Measurements from ENCODE around the gene PSMA5.

Gene PSMA5

DNA sequence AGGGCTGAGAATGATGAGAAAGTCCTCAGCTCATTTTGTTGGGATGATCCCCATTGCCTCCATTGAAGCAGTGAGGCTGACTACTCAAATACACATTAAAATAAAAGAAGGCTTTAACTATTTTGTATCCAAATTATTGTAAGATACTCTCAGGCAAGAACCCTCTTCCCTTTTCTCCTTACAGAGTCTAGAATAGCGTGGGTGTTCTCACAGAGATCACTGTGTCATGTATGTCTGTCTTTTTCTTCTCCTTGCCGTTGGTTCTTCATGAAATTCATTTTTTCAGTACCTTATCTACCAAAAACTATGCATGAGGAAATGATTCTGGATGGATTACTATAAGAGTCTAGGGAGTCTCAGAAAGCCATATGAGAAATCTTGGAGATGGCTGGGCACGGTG lies 58.6 kb downstream of the PSMA5 start:
- no peak overlapping the region for H3K27ac ChIP-seq (ENCODE audit: low read depth, low read length)
- no peak overlapping the region for H3K4ac ChIP-seq (ENCODE audit: low read depth, low read length)
- H3K4me1 ChIP-seq (ENCODE audit: control insufficient read depth in 1 of 2, insufficient read depth in 2 of 2, low read length in 2 of 2), result peaks cover 3 to 7% of the 10 kb centered on the region in 2 experiments
- WGBS (ENCODE audit: extremely low coverage, insufficient coverage, insufficient read length), result no CpG with 5 or more reads among the region's 3 CpGs
- no peaks in the 10 kb centered on the region for H3K9me3 ChIP-seq (ENCODE audit: insufficient read depth, low read depth, low read length)
- H2BK5ac ChIP-seq (ENCODE audit: low read depth, low read length, poor library complexity), result no peak overlapping the region
- H4K91ac ChIP-seq (ENCODE audit: low read depth, low read length), result no peak overlapping the region
- H4K8ac ChIP-seq (ENCODE audit: low read depth, low read length), result no peak overlapping the region
- no peak overlapping the region for H3K9ac ChIP-seq (ENCODE audit: low read length)
- no peak overlapping the region for H3K18ac ChIP-seq (ENCODE audit: low read length)
- H3K4me2 ChIP-seq (ENCODE audit: low read length), result no peak overlapping the region
- H2BK12ac ChIP-seq (ENCODE audit: low read length), result no peak overlapping the region
- no peak for DNase-seq
- peaks cover 16 to 24% of the 10 kb centered on the region in 2 experiments for H3K36me3 ChIP-seq (ENCODE audit: control insufficient read depth in 1 of 2, insufficient read depth in 2 of 2, low read length in 2 of 2)
- H2AK5ac ChIP-seq (ENCODE audit: low read length), result no peak overlapping the region
- peaks cover 5% of the 10 kb centered on the region for H3K79me1 ChIP-seq (ENCODE audit: low read length)
- H3K27me3 ChIP-seq (ENCODE audit: insufficient read depth, low read length), result no peaks in the 10 kb centered on the region
- H3K4me3 ChIP-seq (ENCODE audit: low read depth, low read length), result no peak overlapping the region
- peaks cover 7% of the 10 kb centered on the region for H3K79me2 ChIP-seq (ENCODE audit: control insufficient read depth, insufficient read depth, low read length, poor library complexity)
- H3K23ac ChIP-seq (ENCODE audit: low read length), result no peak overlapping the region
- no peak overlapping the region for H3K14ac ChIP-seq (ENCODE audit: low read length)
- no peak overlapping the region for H2BK120ac ChIP-seq (ENCODE audit: insufficient read depth, low read length, poor library complexity)
- no peak overlapping the region for H4K12ac ChIP-seq (ENCODE audit: low read depth, low read length)
- H2AFZ ChIP-seq (ENCODE audit: insufficient read depth, low read length, poor library complexity), result no peak overlapping the region

DNA sequence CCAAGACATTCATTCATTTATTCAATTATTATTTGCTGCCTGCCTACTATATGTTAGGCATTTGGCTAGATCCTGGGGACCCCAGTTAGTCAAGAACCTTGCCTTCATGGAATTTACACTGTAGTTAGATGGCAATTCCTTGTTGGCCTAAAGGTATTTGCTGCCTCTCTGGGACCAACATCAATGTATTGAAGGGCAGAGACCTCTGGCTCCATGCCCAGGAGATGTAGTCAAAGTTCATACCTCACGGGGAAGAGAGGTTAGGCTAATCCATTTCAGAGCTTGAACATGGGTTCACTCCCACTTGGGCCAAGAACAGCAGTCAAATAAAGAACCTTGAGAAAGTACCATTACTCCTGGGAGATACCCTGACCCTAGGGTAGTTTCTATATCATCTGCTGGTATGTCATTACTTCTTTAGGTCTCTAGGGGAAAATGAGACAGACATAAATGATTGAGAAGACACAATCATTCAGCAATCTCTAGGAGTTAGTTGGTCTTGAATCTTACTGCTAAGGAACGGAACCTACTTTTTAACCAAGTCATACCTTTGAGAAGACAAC lies 60.5 kb downstream of the PSMA5 start:
- no peaks in the 10 kb centered on the region for H3K79me1 ChIP-seq (ENCODE audit: low read length)
- H2BK120ac ChIP-seq (ENCODE audit: insufficient read depth, low read length, poor library complexity), result no peak overlapping the region
- no peak overlapping the region for H3K18ac ChIP-seq (ENCODE audit: low read length)
- H3K9me3 ChIP-seq (ENCODE audit: insufficient read depth, low read depth, low read length), result no peaks in the 10 kb centered on the region
- H3K9ac ChIP-seq (ENCODE audit: low read length), result no peak overlapping the region
- H3K14ac ChIP-seq (ENCODE audit: low read length), result no peak overlapping the region
- no peak overlapping the region for H4K8ac ChIP-seq (ENCODE audit: low read depth, low read length)
- no peak overlapping the region for H2AFZ ChIP-seq (ENCODE audit: insufficient read depth, low read length, poor library complexity)
- peaks cover 4% of the 10 kb centered on the region for H3K79me2 ChIP-seq (ENCODE audit: control insufficient read depth, insufficient read depth, low read length, poor library complexity)
- no peak overlapping the region for H3K4ac ChIP-seq (ENCODE audit: low read depth, low read length)
- H3K4me1 ChIP-seq (ENCODE audit: control insufficient read depth in 1 of 2, insufficient read depth in 2 of 2, low read length in 2 of 2), result no peaks in the 10 kb centered on the region
- H3K23ac ChIP-seq (ENCODE audit: low read length), result no peak overlapping the region
- H3K27ac ChIP-seq (ENCODE audit: low read depth, low read length), result no peak overlapping the region
- no peak overlapping the region for H2AK5ac ChIP-seq (ENCODE audit: low read length)
- H4K91ac ChIP-seq (ENCODE audit: low read depth, low read length), result no peak overlapping the region
- H2BK12ac ChIP-seq (ENCODE audit: low read length), result no peak overlapping the region
- WGBS (ENCODE audit: extremely low coverage, insufficient coverage, insufficient read length), result no CpG with 5 or more reads among the region's 2 CpGs
- H4K12ac ChIP-seq (ENCODE audit: low read depth, low read length), result no peak overlapping the region
- DNase-seq, result no peak
- H3K27me3 ChIP-seq (ENCODE audit: insufficient read depth, low read length), result no peaks in the 10 kb centered on the region
- H3K4me2 ChIP-seq (ENCODE audit: low read length), result no peak overlapping the region
- H3K4me3 ChIP-seq (ENCODE audit: low read depth, low read length), result no peak overlapping the region
- H2BK5ac ChIP-seq (ENCODE audit: low read depth, low read length, poor library complexity), result no peak overlapping the region
- peaks cover 16 to 24% of the 10 kb centered on the region in 2 experiments for H3K36me3 ChIP-seq (ENCODE audit: control insufficient read depth in 1 of 2, insufficient read depth in 2 of 2, low read length in 2 of 2)

DNA sequence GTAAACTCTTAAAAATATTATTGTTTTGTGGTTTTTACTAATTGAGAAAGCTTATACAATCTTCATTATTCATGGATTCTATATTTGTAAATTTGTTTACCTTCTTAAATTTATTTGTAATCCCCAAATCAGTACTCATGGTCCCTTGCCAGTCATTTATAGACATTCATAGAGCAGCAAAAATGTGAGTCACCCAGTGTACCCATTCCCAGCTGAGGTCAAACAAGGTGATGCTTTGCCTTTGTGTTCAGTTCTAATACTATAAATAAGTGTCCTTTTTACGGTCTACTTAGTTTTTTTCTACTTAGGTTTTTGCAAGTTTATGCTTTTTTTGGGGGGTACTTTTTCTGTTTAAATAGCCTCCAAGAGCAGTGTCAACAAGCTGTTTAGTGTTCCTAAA lies 64.6 kb downstream of the PSMA5 start:
- Histone ChIP-seq H3K9ac (ENCODE audit: low read length) (no peak overlapping the region), H2AK5ac (ENCODE audit: low read length) (no peak overlapping the region), H4K12ac (ENCODE audit: low read depth, low read length) (no peak overlapping the region), H3K9me3 (ENCODE audit: insufficient read depth, low read depth, low read length) (no peaks in the 10 kb centered on the region), H3K14ac (ENCODE audit: low read length) (no peak overlapping the region), H3K27ac (ENCODE audit: low read depth, low read length) (no peak overlapping the region), H3K79me2 (ENCODE audit: control insufficient read depth, insufficient read depth, low read length, poor library complexity) (peaks cover 2% of the 10 kb centered on the region), H2AFZ (ENCODE audit: insufficient read depth, low read length, poor library complexity) (no peak overlapping the region), H2BK120ac (ENCODE audit: insufficient read depth, low read length, poor library complexity) (no peak overlapping the region), H4K91ac (ENCODE audit: low read depth, low read length) (no peak overlapping the region), H3K4ac (ENCODE audit: low read depth, low read length) (no peak overlapping the region), H4K8ac (ENCODE audit: low read depth, low read length) (no peak overlapping the region), H2BK5ac (ENCODE audit: low read depth, low read length, poor library complexity) (no peak overlapping the region), H3K23ac (ENCODE audit: low read length) (no peak overlapping the region), H3K4me3 (ENCODE audit: low read depth, low read length) (no peak overlapping the region), H3K4me2 (ENCODE audit: low read length) (no peak overlapping the region), H3K27me3 (ENCODE audit: insufficient read depth, low read length) (no peaks in the 10 kb centered on the region), H3K36me3 (ENCODE audit: control insufficient read depth in 1 of 2, insufficient read depth in 2 of 2, low read length in 2 of 2) (peaks cover 14 to 21% of the 10 kb centered on the region in 2 experiments), H3K18ac (ENCODE audit: low read length) (no peak overlapping the region), H3K79me1 (ENCODE audit: low read length) (no peaks in the 10 kb centered on the region), H3K4me1 (ENCODE audit: control insufficient read depth in 1 of 2, insufficient read depth in 2 of 2, low read length in 2 of 2) (no peaks in the 10 kb centered on the region), H2BK12ac (ENCODE audit: low read length) (no peak overlapping the region)
- no peak for DNase-seq
- no CpG with 5 or more reads among the region's 1 CpG for WGBS (ENCODE audit: extremely low coverage, insufficient coverage, insufficient read length)

DNA sequence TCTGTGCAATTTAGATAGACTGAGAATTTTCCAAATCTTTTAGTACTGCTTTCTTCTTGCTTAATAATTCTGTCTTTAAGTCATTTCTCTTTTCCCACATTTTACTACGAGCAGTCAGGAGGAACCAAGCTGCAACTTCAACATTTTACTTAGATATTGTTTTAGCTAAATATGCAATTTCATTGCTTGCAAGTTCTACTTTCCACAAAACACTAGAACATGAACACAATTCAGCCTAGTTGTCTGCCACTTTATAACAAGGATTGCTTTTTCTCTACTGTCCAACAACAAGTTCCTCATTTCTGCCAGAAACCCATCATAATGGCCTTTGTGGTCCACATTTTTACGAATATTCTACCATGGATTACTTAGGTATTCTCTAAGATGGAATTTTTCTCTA lies 65.2 kb downstream of the PSMA5 start:
- Histone ChIP-seq H3K23ac (ENCODE audit: low read length) (no peak overlapping the region), H3K4me3 (ENCODE audit: low read depth, low read length) (no peak overlapping the region), H3K4me1 (ENCODE audit: control insufficient read depth in 1 of 2, insufficient read depth in 2 of 2, low read length in 2 of 2) (peaks cover 0 to 2% of the 10 kb centered on the region in 2 experiments), H2BK12ac (ENCODE audit: low read length) (no peak overlapping the region), H3K14ac (ENCODE audit: low read length) (no peak overlapping the region), H3K4ac (ENCODE audit: low read depth, low read length) (no peak overlapping the region), H3K27me3 (ENCODE audit: insufficient read depth, low read length) (no peaks in the 10 kb centered on the region), H4K12ac (ENCODE audit: low read depth, low read length) (no peak overlapping the region), H3K79me1 (ENCODE audit: low read length) (no peaks in the 10 kb centered on the region), H3K36me3 (ENCODE audit: control insufficient read depth in 1 of 2, insufficient read depth in 2 of 2, low read length in 2 of 2) (peaks cover 11 to 17% of the 10 kb centered on the region in 2 experiments), H3K79me2 (ENCODE audit: control insufficient read depth, insufficient read depth, low read length, poor library complexity) (no peaks in the 10 kb centered on the region), H4K91ac (ENCODE audit: low read depth, low read length) (no peak overlapping the region), H3K4me2 (ENCODE audit: low read length) (no peak overlapping the region), H3K27ac (ENCODE audit: low read depth, low read length) (no peak overlapping the region), H2BK120ac (ENCODE audit: insufficient read depth, low read length, poor library complexity) (no peak overlapping the region), H2BK5ac (ENCODE audit: low read depth, low read length, poor library complexity) (no peak overlapping the region), H2AFZ (ENCODE audit: insufficient read depth, low read length, poor library complexity) (no peak overlapping the region), H3K18ac (ENCODE audit: low read length) (no peak overlapping the region), H4K8ac (ENCODE audit: low read depth, low read length) (no peak overlapping the region), H3K9me3 (ENCODE audit: insufficient read depth, low read depth, low read length) (no peaks in the 10 kb centered on the region), H3K9ac (ENCODE audit: low read length) (no peak overlapping the region), H2AK5ac (ENCODE audit: low read length) (no peak overlapping the region)
- no CpG with 5 or more reads among the region's 2 CpGs for whole genome bisulfite sequencing (ENCODE audit: extremely low coverage, insufficient coverage, insufficient read length)
- DNase-seq, result no peak

All from trophoblast cell (in vitro differentiated cells and primary cell).